Lung (tissue), 16 donors: ENCODE data around the gene PLEKHD1. TPM values are rescaled to one million over a fixed set of nuclear protein-coding genes. Genes with fewer than 3 reads are reported as not detected.

Source experiments
- ATAC-seq: fragments of 200-7000 bp; cut with Tn5 transposase; one replicate; pipeline ENCODE4 v1.9.1; 2020; ENCODE audit warnings: moderate number of reproducible peaks; ENCODE audit not compliant: insufficient read depth, low FRiP score
- DNase-seq, 3 donors: peaks; one replicate each; pipeline ENCODE4 v3.0.0-alpha.2; 2013 to 2017
- H3K27ac ChIP-seq, 2 donors: one replicate each; pipeline ENCODE4 v1.5.1; 2013; ENCODE audit warnings: mild to moderate bottlenecking in 2 of 2, moderate library complexity in 2 of 2, control low read depth in 1 of 2, inconsistent platforms in 1 of 2, low read depth in 1 of 2, low read length in 1 of 2
- H3K27me3 ChIP-seq, 3 donors: one replicate each; pipeline ENCODE4 v1.5.1; 2013; ENCODE audit warnings: low read length in 2 of 3; ENCODE audit not compliant: control insufficient read depth in 3 of 3, insufficient read depth in 3 of 3
- H3K36me3 ChIP-seq, 4 donors: one replicate each; pipeline ENCODE4 v1.5.1; 2013; ENCODE audit warnings: low read length in 4 of 4, mild to moderate bottlenecking in 1 of 4, moderate library complexity in 1 of 4; ENCODE audit not compliant: control insufficient read depth in 4 of 4, insufficient read depth in 4 of 4
- H3K4me1 ChIP-seq, 5 donors: one replicate each; pipeline ENCODE4 v1.5.1; 2013; ENCODE audit warnings: low read length in 5 of 5, mild to moderate bottlenecking in 2 of 5, moderate library complexity in 1 of 5; ENCODE audit not compliant: control insufficient read depth in 5 of 5, insufficient read depth in 5 of 5
- H3K4me3 ChIP-seq: one replicate; pipeline ENCODE4 v1.5.1; 2013; ENCODE audit warnings: mild to moderate bottlenecking, control low read depth, moderate library complexity
- H3K9ac ChIP-seq, 2 donors: one replicate each; pipeline ENCODE4 v1.5.1; 2013; ENCODE audit warnings: low read length in 2 of 2, control low read depth in 1 of 2; ENCODE audit not compliant: insufficient read depth in 1 of 2
- H3K9me3 ChIP-seq, 4 donors: one replicate each; pipeline ENCODE4 v1.5.1; 2013; ENCODE audit warnings: low read length in 3 of 4, mild to moderate bottlenecking in 1 of 4, moderate library complexity in 1 of 4; ENCODE audit not compliant: control insufficient read depth in 4 of 4, insufficient read depth in 3 of 4
- WGBS, 2 donors: extraction: QIAGEN DNeasy Blood & Tissue Kit; methylation state at CpG; one replicate each; pipeline ENCODE4 v1.1.7; 2013; 5-methylcytosine and 5-hydroxymethylcytosine counted together
- long read RNA-seq, 5 donors: transcript quantifications; one replicate each; lab custom pipeline, GENCODE V29; 2026
- polyA plus RNA-seq, 2 donors: library from polyadenylated mRNA; stranded (reverse); fragments of 200-250 nt; gene quantifications; one replicate each; pipeline ENCODE4 v1.2.1, GENCODE V29; 2013
- total RNA-seq, 2 donors: library from RNA; depleted of rRNA in 1 of 2; stranded (reverse); fragments of >200 nt in 1 of 2; gene quantifications; one replicate each; pipeline ENCODE4 v1.2.1, GENCODE V29; 2014 to 2021
- TF ChIP-seq, protein P1 (sequence below): IDR thresholded peaks from 2 replicates; pipeline ENCODE4 v1.5.1; 2012; ENCODE audit warnings: mild to moderate bottlenecking; ENCODE audit errors: control extremely low read depth, extremely low read depth
- donor health status: control.
- donor health status: control.
- donor health status: Bipolar disorder and iron deficiency.
- donor health status: healthy.
- donor health status: DM: yes; HTN: yes; CAD: no.

Gene PLEKHD1
- total RNA-seq = under 1 TPM in 1 of 2 donors, not detected in 1; 0.83 TPM
- under 1 TPM; 0.11 to 0.33 TPM for polyA plus RNA-seq
- long read RNA-seq, donor 1 = 0 reads
- long read RNA-seq, donor 2 = 0 reads
- long read RNA-seq, donor 3 = 0 reads
- long read RNA-seq, donor 4 = 0 reads
- long read RNA-seq, donor 5 = 0 reads

DNA sequence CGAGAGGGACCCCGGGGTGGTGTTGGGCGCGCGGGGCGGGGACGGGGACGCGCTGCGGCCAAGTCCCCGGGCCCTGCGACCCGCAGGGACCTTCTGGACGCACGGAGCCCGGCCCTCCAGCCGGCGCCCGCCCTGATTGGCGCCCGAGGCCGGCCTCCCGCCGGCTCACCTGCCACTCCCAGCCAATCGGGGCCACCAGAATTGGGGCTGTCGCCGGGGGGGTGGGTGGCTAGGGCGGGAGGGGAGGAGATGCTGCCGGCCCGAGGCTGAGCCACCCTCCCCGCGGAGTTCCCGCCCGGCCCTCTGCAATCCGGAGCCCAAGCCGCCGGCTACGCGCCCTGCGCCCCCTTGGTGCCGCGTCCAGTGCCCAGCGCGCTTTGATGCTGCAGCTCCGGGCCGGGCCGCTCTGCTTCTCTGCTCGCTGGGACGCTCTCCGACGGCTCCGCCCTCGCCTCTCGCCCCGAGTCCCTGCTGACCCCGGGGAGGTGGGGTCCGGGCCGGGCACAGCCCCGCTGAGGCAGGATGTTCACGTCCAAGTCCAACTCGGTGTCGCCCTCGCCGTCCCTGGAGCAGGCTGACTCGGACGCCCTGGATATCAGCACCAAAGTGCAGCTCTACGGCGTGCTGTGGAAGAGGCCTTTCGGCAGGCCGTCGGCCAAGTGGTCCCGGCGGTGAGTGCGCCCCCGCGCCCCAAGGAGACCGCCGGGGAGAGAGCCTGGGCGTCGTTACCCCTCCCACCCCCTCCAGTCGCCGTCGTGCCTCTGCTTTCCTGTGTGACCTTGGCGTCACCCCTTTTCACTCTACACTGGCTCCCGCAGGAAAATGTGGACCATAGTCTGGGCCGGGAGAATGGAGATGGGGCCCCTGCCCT is at the start of gene PLEKHD1:
PLEKHD1 (plus strand) TSS at position 285 of the 871 bp plus-strand sequence; CDS start at position 523, 238 bp downstream.
- no peak within 1 kb of the TSS for H3K27ac ChIP-seq
- 3% methylated on average over 65 to 86 of the region's 86 CpGs for WGBS, 2 donors
- DNase-seq (peak in 1 of 3 donors; percentile 21), ATAC-seq (peak; percentile 79)
- TF ChIP-seq, protein P1, sequence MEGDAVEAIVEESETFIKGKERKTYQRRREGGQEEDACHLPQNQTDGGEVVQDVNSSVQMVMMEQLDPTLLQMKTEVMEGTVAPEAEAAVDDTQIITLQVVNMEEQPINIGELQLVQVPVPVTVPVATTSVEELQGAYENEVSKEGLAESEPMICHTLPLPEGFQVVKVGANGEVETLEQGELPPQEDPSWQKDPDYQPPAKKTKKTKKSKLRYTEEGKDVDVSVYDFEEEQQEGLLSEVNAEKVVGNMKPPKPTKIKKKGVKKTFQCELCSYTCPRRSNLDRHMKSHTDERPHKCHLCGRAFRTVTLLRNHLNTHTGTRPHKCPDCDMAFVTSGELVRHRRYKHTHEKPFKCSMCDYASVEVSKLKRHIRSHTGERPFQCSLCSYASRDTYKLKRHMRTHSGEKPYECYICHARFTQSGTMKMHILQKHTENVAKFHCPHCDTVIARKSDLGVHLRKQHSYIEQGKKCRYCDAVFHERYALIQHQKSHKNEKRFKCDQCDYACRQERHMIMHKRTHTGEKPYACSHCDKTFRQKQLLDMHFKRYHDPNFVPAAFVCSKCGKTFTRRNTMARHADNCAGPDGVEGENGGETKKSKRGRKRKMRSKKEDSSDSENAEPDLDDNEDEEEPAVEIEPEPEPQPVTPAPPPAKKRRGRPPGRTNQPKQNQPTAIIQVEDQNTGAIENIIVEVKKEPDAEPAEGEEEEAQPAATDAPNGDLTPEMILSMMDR = no peak
- no peak within 1 kb of the TSS for H3K4me3 ChIP-seq
- no peaks in the 10 kb centered on the region for H3K36me3 ChIP-seq
- H3K4me1 ChIP-seq = peaks cover 0 to 15% (median 9%) of the 10 kb centered on the region in 5 donors
- H3K9ac ChIP-seq = no peak within 1 kb of the TSS
- H3K27me3 ChIP-seq = peaks cover 0 to 47% (median 46%) of the 10 kb centered on the region in 3 donors
- peaks cover 0 to 3% (median 0%) of the 10 kb centered on the region in 4 donors for H3K9me3 ChIP-seq

DNA sequence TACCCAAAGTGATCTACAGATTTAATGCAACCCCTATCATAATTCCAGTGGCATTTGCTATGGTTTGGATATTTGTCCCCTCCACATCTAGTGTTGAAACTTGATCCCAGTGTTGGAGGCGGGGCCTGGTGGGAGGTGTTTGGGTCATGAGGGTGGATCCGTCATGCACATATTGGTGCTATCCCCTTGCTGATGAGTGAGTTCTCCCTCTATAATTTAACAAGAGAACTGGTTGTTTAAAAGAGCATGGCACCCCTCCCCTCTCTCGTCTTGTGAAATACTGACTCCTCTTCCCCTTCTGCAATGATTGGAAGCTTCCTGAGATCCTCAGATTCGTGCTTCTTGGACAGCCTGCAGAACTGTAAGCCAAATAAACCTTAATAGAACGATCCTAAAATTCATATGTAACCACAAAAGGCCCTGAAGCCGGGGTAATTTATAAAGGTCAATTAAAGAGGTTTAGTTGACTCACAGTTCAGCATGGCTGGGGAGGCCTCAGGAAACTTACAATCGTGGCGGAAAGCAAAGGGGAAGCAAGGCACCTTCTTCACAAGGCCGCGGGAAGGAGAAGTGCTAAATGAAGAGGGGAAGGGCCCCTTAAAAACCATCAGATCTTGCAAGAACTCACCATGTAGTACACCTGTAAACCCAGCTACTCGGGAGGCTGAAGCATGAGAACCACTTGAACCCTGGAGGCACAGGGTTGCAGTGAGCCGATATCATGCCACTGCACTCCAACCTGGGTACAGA is 44.8 kb upstream of the PLEKHD1 start:
- Histone ChIP-seq H3K9ac (no peak overlapping the region), H3K4me1 (peaks cover 0 to 1% (median 0%) of the 10 kb centered on the region in 5 donors), H3K4me3 (no peak overlapping the region), H3K36me3 (peaks cover 0 to 14% (median 3%) of the 10 kb centered on the region in 4 donors), H3K9me3 (no peaks in the 10 kb centered on the region), H3K27ac (no peak overlapping the region), H3K27me3 (no peaks in the 10 kb centered on the region)
- 59 to 75% methylated on average over 12 of the region's 12 CpGs for WGBS, 2 donors
- no peak for ATAC-seq
- no peak for DNase-seq
- TF ChIP-seq, protein P1 = no peak

DNA sequence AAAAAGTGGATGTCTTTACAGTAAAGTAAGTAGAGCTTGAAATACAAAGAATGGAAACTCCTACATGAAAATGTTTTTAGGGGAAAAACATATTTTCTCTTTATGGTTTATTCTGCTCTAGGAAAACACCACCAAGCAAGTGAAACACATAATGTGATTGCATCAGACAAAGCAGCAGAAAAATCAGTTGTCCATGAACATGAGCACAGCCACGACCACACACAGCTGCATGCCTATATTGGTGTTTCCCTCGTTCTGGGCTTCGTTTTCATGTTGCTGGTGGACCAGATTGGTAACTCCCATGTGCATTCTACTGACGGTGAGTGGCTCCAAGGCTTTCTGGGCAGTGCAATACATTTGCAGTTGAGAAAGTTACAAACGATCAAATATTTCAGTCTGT is 42.6 kb upstream of the PLEKHD1 start:
- H3K4me1 ChIP-seq = peaks cover 0 to 1% (median 0%) of the 10 kb centered on the region in 5 donors
- H3K9me3 ChIP-seq = no peaks in the 10 kb centered on the region
- TF ChIP-seq, protein P1 = no peak
- H3K27me3 ChIP-seq = no peaks in the 10 kb centered on the region
- H3K36me3 ChIP-seq = peaks cover 2 to 18% (median 4%) of the 10 kb centered on the region in 4 donors
- no peak overlapping the region for H3K4me3 ChIP-seq
- no peak overlapping the region for H3K9ac ChIP-seq
- H3K27ac ChIP-seq = no peak overlapping the region
- 89% methylated on average over 5 of the region's 5 CpGs for WGBS, 2 donors
- ATAC-seq (no peak), DNase-seq (no peak)
